Right cardiac atrium (tissue), 5 donors: ENCODE results near the gene ZNF575. TPM values are rescaled to one million over a fixed set of nuclear protein-coding genes. Genes with fewer than 3 reads are reported as not detected.
A peak's percentile ranks its signal among the peaks of the same experiment; 100 is the strongest.

Source experiments
- ATAC-seq, 2 donors: fragments of 200-7000 bp; cut with Tn5 transposase; one replicate each; pipeline versions ENCODE4 v1.8.0 to v1.9.1; 2020; ENCODE audit warnings: moderate library complexity in 2 of 2, mild to moderate bottlenecking in 1 of 2
- DNase-seq, 3 donors: peaks; one replicate each; pipeline ENCODE4 v3.0.0-alpha.2; 2020
- H3K27ac ChIP-seq: one replicate; pipeline ENCODE4 v1.5.1; 2013; ENCODE audit warnings: mild to moderate bottlenecking, low read length, control low read depth, moderate library complexity
- H3K27me3 ChIP-seq: one replicate; pipeline ENCODE4 v1.6.1; 2013; ENCODE audit not compliant: control insufficient read depth, insufficient read depth
- H3K4me1 ChIP-seq: one replicate; pipeline ENCODE4 v1.6.1; 2013; ENCODE audit warnings: low read length; ENCODE audit not compliant: control insufficient read depth, insufficient read depth
- H3K4me3 ChIP-seq: one replicate; pipeline ENCODE4 v1.5.1; 2013; ENCODE audit warnings: low read length, control low read depth
- H3K9me3 ChIP-seq: one replicate; pipeline ENCODE4 v1.6.1; 2013; ENCODE audit warnings: low read length; ENCODE audit not compliant: control insufficient read depth
- WGBS: extraction: QIAGEN DNeasy Blood & Tissue Kit; methylation state at CpG from one replicate; pipeline ENCODE4 v1.1.7; 2013; 5-methylcytosine and 5-hydroxymethylcytosine counted together
- intact Hi-C, 4 donors: fragments of 100-400 bp; cut with DNase I; formaldehyde crosslinking; loops; one replicate each; pipeline versions ENCODE4 v1.11.0 to v1.14.0; 2022 to 2023
- polyA plus RNA-seq: library from polyadenylated mRNA; stranded (reverse); fragments of 200-250 nt; gene quantifications from one replicate; pipeline ENCODE4 v1.2.3, GENCODE V29; 2013
- total RNA-seq, 4 donors: library from RNA; stranded (reverse); fragmentation: NEBNext Ultra II Directional; extraction: Animal tissue kit (Norgen Biotek cat#: 25700); gene quantifications; one replicate each; pipeline ENCODE4 v1.2.1, GENCODE V29; 2021
- donor health status: healthy with polysubstance abuse.
- donor health status: DM: no; HTN: yes; CAD: no.
- donor health status: DM: no; HTN: no; CAD: no.
- donor health status: DM: no; HTN: yes; CAD: no; lungs with severe emphysema.
- donor health status: DM: yes; HTN: yes; CAD: no.

ZNF575 gene
- total and polyA plus RNA-seq, 5 donors, result 0.97 to 3.2 (median 2.4) TPM

GRCh38 chr19:43574424-43575155 is 41.6 kb downstream of the ZNF575 start:
- intact Hi-C loops, result loop anchor here in 1 of 4 donors (2.0 kb wide), 1 partner anchor 22 kb away; the partner anchor contains the start of genes IRGQ and ZNF576
- peaks cover 1% of the 10 kb centered on the region for H3K4me1 ChIP-seq

GRCh38 chr19:43575156-43575950 is 42.4 kb downstream of the ZNF575 start, which contains the start of the genes PINLYP and XRCC1:
Gene PINLYP (plus strand): TSS chr19:43575801. CDS start chr19:43577192, 1,391 bp downstream.
Gene XRCC1 (minus strand): TSS chr19:43575527. CDS start chr19:43575458, 69 bp downstream.
- ATAC-seq, result peak; percentile 99
- intact Hi-C loops, result loop anchor here in 1 of 4 donors (2.0 kb wide), 1 partner anchor 21 kb away; the partner anchor contains the start of genes IRGQ and ZNF576
- Histone ChIP-seq H3K9me3 (no peaks in the 10 kb centered on the region), H3K27ac (peak within 1 kb of the TSS; percentile 59), H3K4me3 (peak within 1 kb of the TSS; percentile 78), H3K27me3 (no peaks in the 10 kb centered on the region), H3K4me1 (peaks cover 1% of the 10 kb centered on the region)
- peak; percentile 99 for DNase-seq
- under 1% methylated on average over 51 of the region's 51 CpGs for WGBS

More at GRCh38 chr19:43574424-43575155, 41.6 kb downstream of the ZNF575 start:
- peak in 1 of 3 donors; percentile 52 for DNase-seq
- Histone ChIP-seq H3K27me3 (no peaks in the 10 kb centered on the region), H3K27ac (no peak overlapping the region), H3K9me3 (no peaks in the 10 kb centered on the region), H3K4me3 (peak overlapping the region; percentile 78)
- 30% methylated on average over 12 of the region's 12 CpGs for WGBS
- no peak for ATAC-seq

- Histone ChIP-seq H3K27ac (no peak overlapping the region), H3K4me3 (peak overlapping the region; percentile 8), H3K4me1 (peaks cover 4% of the 10 kb centered on the region), H3K27me3 (no peaks in the 10 kb centered on the region), H3K9me3 (no peaks in the 10 kb centered on the region)
- ATAC-seq, result peak in 1 of 2 donors; percentile 1
- DNase-seq, result peak in 2 of 3 donors; percentile 61 to 67
- intact Hi-C loops, result loop anchor here in 1 of 4 donors (2.0 kb wide), 1 partner anchor 21 kb away; the partner anchor contains the start of genes IRGQ and ZNF576
- 65% methylated on average over 37 of the region's 37 CpGs for WGBS
These were observed 43.2 kb downstream of the ZNF575 start for GRCh38 chr19:43575955-43576878.

GRCh38 chr19:43578787-43579186 is 45.8 kb downstream of the ZNF575 start:
- ATAC-seq, result no peak
- H3K27me3 ChIP-seq, result no peaks in the 10 kb centered on the region
- DNase-seq, result no peak
- no peak overlapping the region for H3K27ac ChIP-seq
- 82% methylated on average over 3 of the region's 3 CpGs for WGBS
- H3K4me3 ChIP-seq, result no peak overlapping the region
- H3K4me1 ChIP-seq, result peaks cover 5% of the 10 kb centered on the region
- H3K9me3 ChIP-seq, result no peaks in the 10 kb centered on the region
- intact Hi-C loops, result no loop called here

GRCh38 chr19:43581467-43581866 is 48.5 kb downstream of the ZNF575 start:
- H3K9me3 ChIP-seq, result no peaks in the 10 kb centered on the region
- no peaks in the 10 kb centered on the region for H3K27me3 ChIP-seq
- intact Hi-C loops, result no loop called here
- 54% methylated on average over 7 of the region's 7 CpGs for WGBS
- no peak overlapping the region for H3K4me3 ChIP-seq
- no peak for DNase-seq
- peaks cover 4% of the 10 kb centered on the region for H3K4me1 ChIP-seq
- no peak for ATAC-seq
- H3K27ac ChIP-seq, result no peak overlapping the region

- no peak overlapping the region for H3K27ac ChIP-seq
- WGBS, result 97% methylated on average over 2 of the region's 2 CpGs
- no peak for DNase-seq
- H3K27me3 ChIP-seq, result no peaks in the 10 kb centered on the region
- no peak overlapping the region for H3K4me3 ChIP-seq
- ATAC-seq, result no peak
- H3K4me1 ChIP-seq, result peaks cover 4% of the 10 kb centered on the region
- no peaks in the 10 kb centered on the region for H3K9me3 ChIP-seq
- intact Hi-C loops, result no loop called here
These were observed 49.5 kb downstream of the ZNF575 start for GRCh38 chr19:43582495-43582894.

GRCh38 chr19:43584484-43584883 is 51.5 kb downstream of the ZNF575 start:
- Histone ChIP-seq H3K4me3 (no peak overlapping the region), H3K27ac (no peak overlapping the region), H3K4me1 (peaks cover 4% of the 10 kb centered on the region), H3K9me3 (no peaks in the 10 kb centered on the region), H3K27me3 (no peaks in the 10 kb centered on the region)
- 95% methylated on average over 1 of the region's 1 CpG for WGBS
- DNase-seq (no peak), ATAC-seq (no peak)
- intact Hi-C loops, result no loop called here

Other genes starting within 250 kb of the ZNF575 start
- under 1 TPM in 3 of 4 donors, not detected in 1; 0.15 to 0.72 (median 0.17) TPM for gene CD177, start 179.5 kb upstream of the ZNF575 start, total RNA-seq
- 0.02 TPM for gene CD177, start 179.5 kb upstream of the ZNF575 start, polyA plus RNA-seq
- not detected for gene TEX101, start 118.3 kb upstream of the ZNF575 start, total RNA-seq
- not detected for gene TEX101, start 118.3 kb upstream of the ZNF575 start, polyA plus RNA-seq
- gene LYPD3, start 67.6 kb upstream of the ZNF575 start, total RNA-seq, result 1 to 10 TPM in 1 of 4 donors, under 1 TPM in 3; 0.53 to 1.5 (median 0.75) TPM
- 0.97 TPM for gene LYPD3, start 67.6 kb upstream of the ZNF575 start, polyA plus RNA-seq
- gene PHLDB3, start 28.4 kb upstream of the ZNF575 start, total RNA-seq, result 10 to 100 TPM in 2 of 4 donors, 1 to 10 TPM in 2; 6.3 to 11.4 (median 8.7) TPM
- gene PHLDB3, start 28.4 kb upstream of the ZNF575 start, polyA plus RNA-seq, result 6.9 TPM
- gene ETHE1, start 6.0 kb upstream of the ZNF575 start, total RNA-seq, result 10 to 100 TPM; 12.6 to 18.2 (median 14.9) TPM
- gene ETHE1, start 6.0 kb upstream of the ZNF575 start, polyA plus RNA-seq, result 14.1 TPM
- gene XRCC1, start 42.3 kb downstream of the ZNF575 start, total RNA-seq, result 10 to 100 TPM; 13.5 to 17.1 (median 15.6) TPM
- gene XRCC1, start 42.3 kb downstream of the ZNF575 start, polyA plus RNA-seq, result 11.2 TPM
- 1 to 10 TPM; 3.8 to 6.8 (median 4.9) TPM for gene PINLYP, start 42.6 kb downstream of the ZNF575 start, total RNA-seq
- 9.8 TPM for gene PINLYP, start 42.6 kb downstream of the ZNF575 start, polyA plus RNA-seq
- 10 to 100 TPM; 19.4 to 29.2 (median 24.7) TPM for gene IRGQ, start 62.9 kb downstream of the ZNF575 start, total RNA-seq
- gene IRGQ, start 62.9 kb downstream of the ZNF575 start, polyA plus RNA-seq, result 9.4 TPM
- 10 to 100 TPM; 11.5 to 15.4 (median 13.0) TPM for gene ZNF576, start 63.4 kb downstream of the ZNF575 start, total RNA-seq
- 11.6 TPM for gene ZNF576, start 63.4 kb downstream of the ZNF575 start, polyA plus RNA-seq
- under 1 TPM in 3 of 4 donors, not detected in 1; 0.23 to 0.29 (median 0.28) TPM for gene SRRM5, start 78.9 kb downstream of the ZNF575 start, total RNA-seq
- 0.34 TPM for gene SRRM5, start 78.9 kb downstream of the ZNF575 start, polyA plus RNA-seq
- 10 to 100 TPM; 41.4 to 50.6 (median 45.7) TPM for gene ZNF428, start 86.4 kb downstream of the ZNF575 start, total RNA-seq
- gene ZNF428, start 86.4 kb downstream of the ZNF575 start, polyA plus RNA-seq, result 65.0 TPM
- gene CADM4, start 106.7 kb downstream of the ZNF575 start, total RNA-seq, result 10 to 100 TPM; 12.4 to 15.9 (median 14.1) TPM
- gene CADM4, start 106.7 kb downstream of the ZNF575 start, polyA plus RNA-seq, result 17.6 TPM
- gene PLAUR, start 137.0 kb downstream of the ZNF575 start, total RNA-seq, result 10 to 100 TPM in 1 of 4 donors, 1 to 10 TPM in 3; 4.6 to 15.4 (median 7.1) TPM
- gene PLAUR, start 137.0 kb downstream of the ZNF575 start, polyA plus RNA-seq, result 7.9 TPM
- gene IRGC, start 182.9 kb downstream of the ZNF575 start, total RNA-seq, result not detected
- gene IRGC, start 182.9 kb downstream of the ZNF575 start, polyA plus RNA-seq, result not detected
- 10 to 100 TPM; 14.8 to 21.0 (median 15.8) TPM for gene SMG9, start 221.8 kb downstream of the ZNF575 start, total RNA-seq
- gene SMG9, start 221.8 kb downstream of the ZNF575 start, polyA plus RNA-seq, result 11.7 TPM
- gene KCNN4, start 247.8 kb downstream of the ZNF575 start, total RNA-seq, result 1 to 10 TPM in 1 of 4 donors, under 1 TPM in 2, not detected in 1; 0.26 to 1.4 (median 0.32) TPM
- gene KCNN4, start 247.8 kb downstream of the ZNF575 start, polyA plus RNA-seq, result 0.34 TPM